SW 1271 (cell line): Measurements from ENCODE around the gene PLA2R1.
A peak's percentile ranks its signal among the peaks of the same experiment; 100 is the strongest.

ENCODE experiments used
- DNase-seq, 2 experiments: peaks; one replicate each; lab custom pipeline; 2025; lab: John Stamatoyannopoulos, UW

The PLA2R1 gene

DNA sequence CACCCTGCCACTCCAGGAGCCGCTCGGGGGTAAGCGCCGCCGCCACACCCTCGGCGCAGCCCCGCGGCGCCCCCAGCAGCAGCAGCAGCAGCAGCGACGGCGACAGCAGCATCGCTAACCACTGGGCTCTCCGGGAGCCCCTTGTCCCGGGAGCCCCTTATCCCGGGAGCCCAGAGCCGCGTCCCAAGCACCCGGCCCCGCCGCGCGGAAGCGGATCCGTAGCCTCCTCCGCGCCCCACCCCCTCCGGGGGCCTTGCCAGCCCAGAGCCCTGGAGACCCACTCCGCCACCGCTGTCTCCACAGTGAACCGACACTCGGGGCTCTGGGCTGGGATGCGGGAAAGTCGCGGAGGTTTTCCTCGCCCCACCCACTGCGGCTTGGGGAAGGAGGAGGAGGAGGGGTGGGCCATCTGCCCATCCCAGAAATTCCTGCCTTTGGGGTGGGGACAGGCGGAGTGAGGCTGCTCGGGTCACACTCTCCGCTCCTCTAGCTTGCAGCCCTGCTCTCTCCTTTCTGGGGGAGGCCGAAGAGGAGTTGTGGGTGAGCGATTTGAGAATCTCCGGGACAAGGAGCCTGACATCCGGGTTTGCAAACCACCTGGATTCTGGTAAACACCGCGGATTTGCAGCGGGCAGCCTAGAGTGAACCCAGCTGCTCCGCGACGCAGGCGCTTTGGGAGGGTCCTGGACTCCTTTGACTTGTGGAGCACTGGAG lies at the start of gene PLA2R1:
TSS of gene PLA2R1 (minus strand) at position 324 of the 714 bp plus-strand sequence. CDS start at position 112, 212 bp downstream.
- DNase-seq = no peak

DNA sequence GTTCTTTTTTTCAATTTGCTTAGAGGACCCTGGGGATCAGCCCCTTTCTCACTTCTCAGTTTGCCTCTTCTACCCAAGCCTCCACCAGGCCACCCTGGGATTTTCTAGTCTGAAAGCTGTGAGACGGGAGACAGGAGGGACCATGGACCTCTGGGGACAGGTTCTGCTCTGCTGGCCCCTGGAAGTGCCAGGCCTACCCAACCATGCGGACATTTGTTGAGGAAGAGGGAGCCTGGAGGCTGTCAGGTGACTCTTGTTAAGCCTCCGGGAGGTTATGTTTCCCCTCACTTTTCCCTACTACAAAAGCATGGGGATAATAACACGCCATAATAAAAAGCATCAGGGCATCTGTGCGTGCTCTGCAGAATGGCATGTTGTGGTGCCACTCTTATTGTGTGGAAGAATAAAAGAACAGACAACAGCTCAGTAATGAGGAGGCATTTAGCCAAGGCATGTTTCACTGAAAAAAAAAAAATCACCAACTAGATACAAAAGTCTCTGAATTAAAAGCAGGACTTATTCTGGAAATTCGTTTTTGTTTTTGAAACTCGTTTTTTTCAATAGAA lies 48.3 kb upstream of the PLA2R1 start:
- no peak for DNase-seq

DNA sequence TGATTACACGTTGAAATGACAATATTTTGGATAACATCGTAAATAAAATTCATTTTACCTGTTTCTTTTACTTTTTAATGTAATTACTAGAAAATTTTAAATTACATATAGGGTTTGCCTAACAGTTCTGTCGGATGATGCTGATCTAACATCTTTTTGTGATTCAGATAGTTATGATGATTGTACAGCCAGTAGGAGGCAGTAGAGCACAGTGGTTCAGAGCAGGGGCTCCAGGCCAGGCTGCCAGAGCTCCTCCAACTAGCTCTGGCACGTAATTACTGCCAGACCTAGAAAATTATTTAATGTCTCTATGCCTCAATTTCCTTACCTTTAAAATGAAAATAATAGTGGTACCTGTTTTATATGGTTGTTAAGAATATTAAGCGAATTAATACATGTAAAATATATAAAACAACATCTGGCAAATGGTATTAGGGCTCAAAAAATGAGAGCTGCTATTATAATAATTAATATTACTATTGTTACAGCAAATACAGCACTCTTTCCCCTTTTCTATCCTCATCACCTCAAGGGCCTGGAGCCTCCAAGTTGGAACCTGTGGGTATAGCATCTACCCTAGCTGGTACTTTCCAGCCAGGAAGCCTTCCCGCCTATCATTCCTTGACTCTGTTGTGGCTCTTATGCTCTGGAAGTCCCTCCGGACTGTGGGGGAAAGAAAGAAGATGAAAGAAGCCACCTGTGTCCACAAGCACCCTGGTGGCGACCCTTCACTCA lies 47.7 kb upstream of the PLA2R1 start:
- peak; percentile 1 to 78 for DNase-seq

DNA sequence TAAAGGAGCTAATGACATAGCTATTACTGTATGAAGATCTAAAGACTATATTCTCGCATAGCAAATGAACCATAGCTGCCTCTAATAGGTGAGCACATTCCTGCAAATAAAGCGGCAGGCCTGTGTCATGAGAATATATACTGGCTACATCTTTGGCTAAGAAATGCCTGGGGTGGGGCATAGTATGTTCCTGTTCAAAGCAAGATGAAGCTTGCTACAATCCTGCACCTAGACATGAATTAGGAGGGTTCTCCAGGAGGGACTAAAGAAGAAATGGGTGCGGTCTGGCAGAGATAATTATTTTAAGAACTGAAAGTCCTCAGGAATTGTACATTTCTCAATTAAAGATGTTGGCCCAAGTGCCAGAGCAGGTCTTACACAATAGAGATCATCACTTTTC lies 46.8 kb upstream of the PLA2R1 start:
- DNase-seq = no peak

DNA sequence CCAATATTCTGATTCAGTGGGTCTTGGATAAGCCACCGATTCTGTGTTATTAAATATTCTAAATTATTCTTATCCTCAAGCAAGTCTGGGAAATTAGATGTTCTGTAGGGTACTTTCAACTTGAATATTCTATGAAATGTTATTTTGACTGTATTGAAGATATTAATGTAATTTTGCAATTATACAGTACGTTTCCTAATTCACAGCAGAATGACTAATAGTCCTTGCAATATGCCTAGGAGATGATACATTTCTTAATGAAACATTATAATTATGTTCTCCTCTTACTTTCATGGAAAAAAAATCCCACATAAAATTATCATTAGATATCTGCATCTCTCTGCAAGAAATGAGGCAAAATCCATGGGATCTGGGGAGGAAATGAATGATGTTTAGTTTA lies 46.2 kb upstream of the PLA2R1 start:
- DNase-seq = no peak

DNA sequence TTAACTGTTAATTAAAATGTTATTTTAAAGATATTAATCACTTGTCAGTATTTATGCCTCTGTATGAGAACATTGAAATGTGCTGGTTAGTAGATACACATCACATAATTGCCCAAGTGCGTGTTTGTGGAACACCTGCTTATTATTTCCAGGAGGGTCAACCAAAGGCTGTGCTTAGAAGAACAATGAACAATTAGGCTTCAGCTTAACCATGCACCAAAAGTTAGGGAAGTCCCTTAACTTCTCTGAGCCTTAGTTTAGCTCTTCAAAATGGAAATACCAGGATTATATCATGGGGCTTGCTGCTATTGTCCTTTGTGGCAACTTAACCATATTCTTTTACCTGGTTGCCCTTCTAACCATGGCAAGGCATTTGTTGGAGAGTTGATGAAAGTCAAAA lies 43.0 kb upstream of the PLA2R1 start:
- no peak for DNase-seq

DNA sequence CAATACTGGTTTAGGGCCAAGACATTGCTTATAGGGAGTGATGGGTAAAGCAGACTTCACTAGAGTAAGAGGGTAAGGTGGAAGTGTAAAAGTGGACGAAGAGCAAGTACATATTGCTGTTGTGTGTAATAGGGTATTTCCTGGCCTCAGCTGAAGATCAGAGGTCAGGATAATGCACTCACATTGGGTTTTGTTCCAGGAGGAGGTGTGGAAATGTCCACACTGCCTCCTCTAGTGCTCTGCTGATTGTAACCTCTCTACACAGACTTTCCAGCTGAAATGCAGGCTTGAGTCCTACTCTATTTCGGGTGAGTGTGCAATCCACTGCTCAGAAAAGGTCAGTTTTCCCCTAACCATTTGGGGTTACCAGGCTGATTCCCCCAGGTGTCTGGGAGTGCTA lies 41.7 kb upstream of the PLA2R1 start:
- DNase-seq = no peak

DNA sequence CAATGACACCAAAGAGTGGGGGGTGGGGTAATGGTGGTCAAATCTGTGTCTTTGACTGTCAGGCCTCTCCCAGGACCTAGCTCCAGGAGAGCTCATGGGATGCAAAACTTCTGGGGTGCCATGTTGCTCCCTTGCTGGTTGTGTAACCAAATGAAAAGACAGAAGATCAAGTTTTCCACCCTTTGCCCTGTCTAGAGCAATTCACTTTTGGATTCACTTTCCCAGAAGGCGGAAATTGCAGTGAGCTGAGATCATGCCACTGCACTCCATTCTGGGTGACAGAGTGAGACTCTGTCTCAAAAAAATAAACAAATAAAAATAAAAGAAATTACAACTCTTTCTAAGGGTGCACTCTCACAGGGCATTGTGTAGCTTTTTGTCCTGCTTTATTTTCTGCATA lies 34.9 kb upstream of the PLA2R1 start:
- DNase-seq = no peak

DNA sequence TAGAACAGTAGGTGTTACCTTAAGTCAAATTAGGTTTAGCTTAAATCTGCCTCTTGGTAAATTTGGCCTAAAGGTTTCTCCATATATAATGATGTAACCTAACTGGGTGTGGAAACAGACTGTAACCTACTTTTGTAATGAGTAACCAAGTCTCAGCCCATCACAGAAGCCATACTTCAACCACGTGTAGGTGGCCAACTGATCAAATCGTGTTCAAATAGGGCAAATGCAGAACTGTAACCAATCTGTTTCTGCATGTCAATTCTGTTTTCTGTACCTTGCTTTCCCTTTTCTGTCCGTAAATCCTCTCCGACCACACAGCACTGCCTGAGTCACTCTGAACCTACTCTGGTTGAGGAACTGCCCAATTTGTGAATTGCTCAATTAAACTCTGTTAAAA lies 34.0 kb upstream of the PLA2R1 start:
- no peak for DNase-seq

DNA sequence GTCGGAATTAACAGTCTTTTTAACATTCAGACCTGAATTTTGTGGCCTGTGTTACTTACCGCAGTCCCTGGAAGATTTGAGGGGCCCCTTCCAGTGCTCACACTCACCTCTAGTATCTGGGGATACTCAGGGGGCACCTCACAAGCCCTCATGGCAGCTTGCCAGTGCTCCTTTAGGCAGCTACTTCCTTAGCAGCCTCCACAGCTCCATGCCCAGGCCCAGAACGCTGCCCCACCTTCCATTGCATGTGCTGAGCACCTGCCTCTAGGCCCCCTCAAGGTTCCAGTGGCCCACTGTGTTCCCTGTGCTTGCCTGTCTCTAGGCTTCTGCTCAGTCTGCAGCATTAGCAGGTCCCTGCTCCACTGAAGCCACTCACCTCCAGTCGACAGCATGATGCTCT lies 30.0 kb upstream of the PLA2R1 start:
- DNase-seq = no peak

DNA sequence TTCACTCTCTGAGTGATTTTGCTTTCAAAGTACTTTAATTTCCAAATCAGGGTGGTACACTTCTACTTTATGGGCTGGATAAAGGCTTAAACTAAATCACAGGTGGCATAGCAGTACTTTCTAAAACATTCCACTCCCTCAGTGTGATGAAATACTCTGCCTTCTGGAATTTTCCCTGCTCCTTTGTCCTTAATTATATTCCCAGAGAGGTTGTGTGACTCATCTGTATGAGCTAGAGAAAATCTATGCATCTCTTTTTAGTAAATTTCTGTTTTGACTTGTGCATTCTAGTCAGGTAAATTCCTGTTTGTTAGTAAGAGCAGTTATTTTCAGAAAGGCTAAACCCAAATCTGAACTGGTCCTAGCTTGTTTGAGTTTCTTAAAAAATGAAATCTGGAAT lies 29.0 kb upstream of the PLA2R1 start:
- DNase-seq = peak in 1 of 2 experiments; percentile 21

DNA sequence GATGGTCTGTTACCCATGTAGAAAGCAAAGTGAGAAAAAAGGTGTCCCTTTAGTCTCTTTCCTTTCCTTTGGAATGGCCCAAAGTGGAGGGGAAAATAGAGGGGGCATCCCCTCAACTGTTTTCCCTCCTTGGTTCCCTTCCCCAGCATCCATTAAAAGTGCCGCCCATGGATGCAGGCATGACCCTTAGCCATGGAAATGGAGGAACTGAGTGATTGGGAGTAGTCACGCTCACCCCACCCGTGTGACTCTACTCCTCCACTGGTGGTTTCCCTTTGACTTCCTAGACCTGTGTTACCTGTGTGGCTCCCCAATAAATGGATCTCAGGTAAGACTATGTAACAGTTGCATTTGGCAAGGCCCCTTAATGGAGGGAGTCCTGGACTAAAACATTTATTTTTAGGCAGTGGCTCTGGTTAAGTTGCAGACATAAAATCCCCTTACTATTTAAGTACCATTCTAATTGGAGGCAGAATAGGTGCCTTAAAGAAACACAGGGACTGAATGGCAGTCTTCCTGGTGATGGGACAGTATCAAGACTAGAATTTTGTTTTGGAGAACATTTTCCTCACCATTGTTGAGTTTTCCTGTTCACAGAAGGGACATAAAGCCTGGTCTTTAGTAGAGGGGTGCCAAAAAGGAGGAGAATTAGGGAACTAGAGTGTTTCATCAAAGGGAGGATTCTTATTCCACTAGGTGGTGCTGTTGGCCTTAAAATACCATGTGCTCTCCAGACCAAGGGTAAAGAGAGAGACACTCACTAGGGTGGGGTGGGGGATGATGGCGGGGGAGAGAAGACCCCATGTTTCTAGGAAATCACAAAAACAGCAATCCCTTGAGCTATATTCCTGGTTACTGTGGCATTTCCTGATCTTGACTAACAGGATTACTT lies 25.7 kb upstream of the PLA2R1 start:
- peak in 1 of 2 experiments; percentile 10 for DNase-seq

DNA sequence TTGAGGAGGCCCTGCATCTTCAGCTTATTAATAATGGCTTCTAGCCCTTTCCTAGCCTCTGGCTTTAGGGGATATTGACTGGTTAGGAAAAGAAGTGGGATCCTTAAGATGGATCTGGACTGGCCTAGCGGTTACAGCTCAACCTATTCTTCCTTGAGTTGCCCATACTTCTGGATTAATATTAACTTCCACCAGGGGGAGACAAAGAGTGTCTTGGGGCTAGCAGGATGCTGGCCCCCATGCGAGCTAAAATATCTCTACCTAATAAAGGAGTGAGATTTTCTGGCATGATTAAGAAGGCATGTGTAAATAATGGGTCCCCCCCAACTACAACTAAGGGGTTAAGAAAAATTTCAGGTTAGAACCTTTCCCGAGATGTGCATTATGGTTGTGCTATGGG lies 23.2 kb upstream of the PLA2R1 start:
- no peak for DNase-seq

DNA sequence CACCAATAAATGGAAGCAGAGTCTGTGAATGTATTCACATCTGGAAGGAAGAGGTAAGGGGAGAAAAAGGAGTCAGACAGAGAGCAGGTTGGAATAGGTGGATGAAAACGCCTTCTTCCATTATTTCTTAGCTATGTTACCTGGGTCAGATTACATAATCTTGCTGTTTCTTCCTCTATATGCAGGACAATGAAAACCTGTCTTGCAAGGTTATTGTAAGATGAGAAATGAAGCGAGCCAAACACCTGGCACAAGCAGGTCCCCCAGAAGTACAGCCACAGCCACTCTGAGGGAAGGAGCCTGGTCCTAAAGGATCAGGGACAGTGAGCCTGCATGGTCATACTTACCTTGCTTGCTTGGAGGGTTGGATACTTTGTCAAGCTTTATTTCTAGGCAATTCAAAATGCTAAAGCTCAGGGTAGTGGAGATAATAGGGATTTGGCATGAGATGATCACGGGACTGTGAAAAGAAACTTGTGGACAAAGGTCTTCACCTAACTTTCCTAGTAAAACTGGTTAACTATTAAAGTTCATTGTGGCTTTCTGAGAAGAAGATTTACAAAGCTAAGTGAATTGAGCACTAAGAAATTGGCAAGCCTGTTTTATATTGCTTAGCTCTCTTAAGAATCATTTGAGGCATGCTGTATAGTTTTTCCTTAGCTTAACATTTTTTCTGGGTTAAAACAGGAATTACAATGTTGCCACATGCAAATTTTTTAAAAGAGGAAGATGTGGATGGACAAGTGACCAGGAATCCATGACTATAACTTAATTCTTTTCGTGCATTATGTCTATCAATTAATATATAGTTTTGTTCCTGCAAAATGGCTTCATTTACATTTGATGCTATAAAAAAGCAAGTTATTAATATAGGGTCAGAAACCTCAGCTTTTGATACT lies 15.7 kb upstream of the PLA2R1 start:
- no peak for DNase-seq

DNA sequence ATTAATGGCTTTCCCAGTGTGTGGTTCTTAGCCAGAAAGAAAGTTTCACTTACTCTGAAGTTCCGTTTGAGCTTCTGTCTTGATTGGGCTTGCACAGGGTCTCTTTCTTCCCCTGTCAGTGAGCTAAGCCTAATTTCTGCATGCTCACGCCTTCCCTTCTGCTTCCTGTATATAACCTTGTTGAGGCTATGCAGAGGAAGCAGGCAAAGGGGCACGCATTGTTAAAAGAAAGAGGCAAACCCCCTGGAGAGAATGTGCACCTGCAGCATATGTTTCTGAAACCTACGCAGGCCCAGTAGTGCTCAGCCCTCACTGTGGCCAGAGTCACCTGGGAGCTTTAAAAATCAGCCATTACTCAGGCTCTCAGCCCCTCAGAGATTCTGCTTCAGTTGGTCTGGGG lies 14.5 kb upstream of the PLA2R1 start:
- DNase-seq = no peak

DNA sequence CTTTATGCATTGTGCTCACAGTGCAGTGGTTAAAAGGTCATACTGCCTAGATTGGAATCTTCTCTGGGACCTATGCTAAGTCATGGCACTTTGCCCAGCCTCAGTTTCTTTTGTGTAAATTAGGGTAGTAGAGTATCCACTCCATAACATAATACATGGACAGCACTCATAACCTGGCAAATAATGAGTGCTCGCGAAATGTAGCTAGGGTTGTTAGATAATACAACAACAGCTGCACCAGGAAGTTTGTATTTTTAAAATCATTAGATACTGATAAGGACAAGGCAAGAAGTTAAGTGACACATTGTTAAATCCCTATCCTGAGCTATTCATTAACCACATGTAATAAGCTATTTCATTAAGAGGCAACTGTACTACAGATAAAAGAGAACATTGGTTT lies 13.8 kb upstream of the PLA2R1 start:
- no peak for DNase-seq

DNA sequence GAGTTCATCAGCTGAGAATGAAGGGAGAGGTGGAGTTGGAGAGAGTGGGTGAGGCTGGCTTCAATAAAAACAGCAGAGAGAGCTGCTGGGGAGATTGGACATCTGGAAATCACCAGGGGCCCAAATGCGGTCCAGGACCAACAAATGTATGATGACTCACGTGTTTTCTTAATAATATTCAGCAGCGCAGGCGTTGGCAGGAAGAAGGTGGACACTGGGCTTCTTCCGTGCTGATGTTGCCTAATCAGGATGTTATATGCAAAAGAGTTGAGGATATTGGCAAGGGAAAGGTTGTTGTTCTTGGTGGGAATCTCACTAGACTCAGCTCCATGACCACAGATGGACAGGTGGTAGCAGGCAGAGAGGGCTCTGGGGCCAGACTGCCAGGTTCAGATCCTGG lies 12.8 kb upstream of the PLA2R1 start:
- no peak for DNase-seq

DNA sequence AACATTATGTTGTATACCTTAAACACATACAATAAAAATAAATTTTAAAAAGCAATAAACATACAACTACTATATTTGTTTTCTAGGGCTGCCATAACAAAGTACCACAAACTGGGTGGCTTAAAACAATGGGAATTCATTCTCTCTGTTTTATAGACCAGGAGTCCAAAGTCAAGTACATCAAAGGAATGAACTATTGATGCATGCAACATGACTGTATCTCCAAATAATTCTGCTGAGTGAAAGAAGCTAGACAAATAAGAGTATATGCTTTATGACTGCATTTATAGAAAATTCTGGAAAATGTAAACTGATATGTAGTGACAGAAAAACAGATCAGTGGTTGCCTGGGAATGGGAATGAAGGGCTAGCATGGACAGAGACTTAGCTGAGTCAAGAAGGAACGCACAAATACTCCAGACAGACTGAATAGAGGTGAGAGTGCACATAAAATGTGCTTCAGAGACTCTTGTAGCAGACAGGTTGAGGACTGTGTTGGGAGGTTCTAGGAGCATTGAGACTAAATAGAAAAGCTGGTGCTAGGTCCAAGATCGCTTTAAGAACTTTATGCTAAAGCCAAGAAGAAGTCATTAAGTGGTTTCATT lies 11.0 kb upstream of the PLA2R1 start:
- DNase-seq = no peak

DNA sequence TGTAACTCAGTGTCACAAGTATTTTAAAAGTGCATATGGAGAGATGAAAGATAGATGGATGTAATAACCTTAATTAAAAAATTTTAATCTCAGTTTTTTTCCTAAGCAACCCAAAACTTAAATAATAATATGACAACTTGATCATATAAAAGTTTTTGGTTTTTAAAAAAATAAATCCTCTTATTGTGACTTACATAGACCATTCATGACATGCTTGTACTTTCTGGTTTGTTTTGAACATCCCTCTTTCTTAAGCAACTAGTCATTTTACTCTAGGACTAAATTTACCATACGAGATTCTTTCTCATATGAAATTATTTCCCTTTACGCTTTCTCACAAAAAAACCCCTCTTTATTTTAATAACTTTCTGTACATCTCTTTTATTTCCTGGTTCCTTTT lies 6.5 kb upstream of the PLA2R1 start:
- no peak for DNase-seq

DNA sequence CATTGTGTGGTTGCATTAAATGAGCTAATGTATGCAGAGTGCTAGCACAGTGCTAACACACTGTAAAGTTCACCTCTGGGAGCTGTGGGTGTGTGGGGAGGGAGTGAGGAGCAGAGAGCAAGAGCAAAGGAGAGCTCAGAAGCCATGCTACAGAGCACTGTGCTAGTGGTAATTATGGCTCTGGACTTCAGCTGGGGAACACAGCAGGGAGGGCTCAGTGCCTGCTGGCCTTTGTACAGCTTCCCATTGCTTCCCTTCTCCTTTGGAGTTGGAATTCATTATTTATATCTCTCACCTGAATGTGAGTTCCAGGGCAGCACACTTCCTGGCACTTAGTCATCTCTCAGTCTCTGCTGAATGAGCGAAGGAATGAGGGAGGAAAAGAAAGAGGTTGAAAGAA lies 2.5 kb upstream of the PLA2R1 start:
- no peak for DNase-seq
